Fibroblast of the conjunctiva (primary cell): Measurements from ENCODE around the gene DNASE1L1.
A peak's percentile ranks its signal among the peaks of the same experiment; 100 is the strongest.

Experiments used
- DNase-seq: peaks from one replicate; pipeline ENCODE4 v3.0.0-alpha.2; 2010; ENCODE audit warnings: low read depth

The DNASE1L1 gene

DNA sequence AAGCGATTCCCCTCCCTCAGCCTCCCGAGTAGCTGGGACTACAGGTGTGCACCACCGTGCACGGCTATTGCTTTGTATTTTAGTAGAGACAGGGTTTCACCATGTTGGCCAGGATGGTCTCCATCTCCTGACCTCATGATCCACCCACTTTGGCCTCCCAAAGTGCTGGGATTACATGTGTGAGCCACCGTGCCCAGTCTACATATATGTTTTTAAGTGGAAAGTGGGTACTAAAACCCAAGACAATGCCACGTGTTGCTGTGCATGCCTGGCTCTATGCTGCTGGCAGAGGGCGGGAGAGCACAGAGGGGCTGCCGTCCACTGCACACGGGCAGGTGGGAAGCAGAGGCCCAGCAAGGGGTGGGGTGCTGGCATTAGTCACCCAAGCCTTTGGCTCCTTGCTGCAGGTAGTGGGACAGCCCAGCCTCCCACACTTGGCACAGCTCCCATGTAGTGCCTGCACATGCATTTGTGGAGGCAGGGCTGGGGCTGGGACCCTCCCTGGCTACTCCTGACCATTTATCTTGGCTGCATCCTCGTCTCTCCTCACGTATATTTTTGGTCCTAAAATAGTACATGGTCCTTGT, 26.5 kb downstream of the DNASE1L1 start:
- no peak for DNase-seq

DNA sequence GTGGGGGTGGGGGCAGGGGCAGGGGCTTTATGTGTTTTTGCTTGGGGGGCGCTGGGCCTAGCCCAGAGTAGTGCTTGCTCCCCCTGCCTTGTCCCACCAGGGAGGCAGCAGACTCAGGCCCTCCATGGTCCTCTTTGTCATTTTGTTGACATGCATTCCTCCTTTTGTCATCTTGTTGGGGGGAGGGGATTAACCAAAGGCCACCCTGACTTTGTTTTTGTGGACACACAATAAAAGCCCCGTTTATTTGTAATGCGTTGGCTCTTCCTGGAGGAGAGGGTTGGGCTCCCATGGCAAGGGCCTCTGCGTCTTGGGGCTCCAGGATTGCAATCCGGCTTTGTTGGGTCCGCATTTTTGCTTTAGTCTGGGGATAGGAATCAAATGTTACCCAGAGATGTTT, 27.8 kb downstream of the DNASE1L1 start:
- DNase-seq, result no peak

DNA sequence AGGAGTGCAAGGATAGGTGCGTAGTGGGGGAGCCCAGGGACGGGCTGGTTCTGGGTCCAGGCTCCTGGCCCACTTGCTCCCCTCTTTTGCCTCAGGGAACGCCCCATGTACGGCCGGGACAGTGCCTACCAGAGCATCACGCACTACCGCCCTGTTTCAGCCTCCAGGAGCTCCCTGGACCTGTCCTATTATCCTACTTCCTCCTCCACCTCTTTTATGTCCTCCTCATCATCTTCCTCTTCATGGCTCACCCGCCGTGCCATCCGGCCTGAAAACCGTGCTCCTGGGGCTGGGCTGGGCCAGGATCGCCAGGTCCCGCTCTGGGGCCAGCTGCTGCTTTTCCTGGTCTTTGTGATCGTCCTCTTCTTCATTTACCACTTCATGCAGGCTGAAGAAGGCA, 28.3 kb downstream of the DNASE1L1 start:
- no peak for DNase-seq

DNA sequence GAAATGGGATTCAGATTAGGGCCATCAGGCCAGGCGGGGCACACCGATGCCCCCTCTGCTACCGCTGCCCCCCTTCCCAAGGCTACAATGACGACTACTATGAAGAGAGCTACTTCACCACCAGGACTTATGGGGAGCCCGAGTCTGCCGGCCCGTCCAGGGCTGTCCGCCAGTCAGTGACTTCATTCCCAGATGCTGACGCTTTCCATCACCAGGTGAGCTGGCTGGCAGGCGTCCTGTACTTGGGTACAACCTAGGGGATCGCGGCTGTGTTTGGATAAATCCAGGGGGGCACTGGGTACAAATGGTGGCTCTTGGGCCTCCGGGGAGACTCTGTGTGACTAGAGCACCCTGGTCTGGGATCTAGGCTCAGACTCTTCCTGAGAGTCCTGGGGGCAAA, 28.9 kb downstream of the DNASE1L1 start:
- DNase-seq, result no peak

DNA sequence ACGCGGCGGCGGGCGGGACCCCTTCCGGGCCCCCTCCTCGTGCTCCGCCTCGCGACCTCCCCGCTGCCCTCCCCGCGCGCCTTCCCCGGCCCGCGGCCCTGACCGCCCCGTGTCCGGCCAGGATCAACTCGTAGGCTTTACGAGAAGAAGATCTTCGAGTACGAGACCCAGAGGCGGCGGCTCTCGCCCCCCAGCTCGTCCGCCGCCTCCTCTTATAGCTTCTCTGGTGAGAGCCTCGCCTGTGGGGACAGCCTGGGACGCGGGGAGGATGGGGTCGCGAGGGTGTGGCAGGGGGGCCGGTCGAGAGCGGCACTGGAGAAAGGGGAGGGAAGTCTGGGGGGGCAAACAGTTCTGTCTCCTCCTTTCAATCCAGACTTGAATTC, 29.5 kb downstream of the DNASE1L1 start:
- DNase-seq, result no peak

DNA sequence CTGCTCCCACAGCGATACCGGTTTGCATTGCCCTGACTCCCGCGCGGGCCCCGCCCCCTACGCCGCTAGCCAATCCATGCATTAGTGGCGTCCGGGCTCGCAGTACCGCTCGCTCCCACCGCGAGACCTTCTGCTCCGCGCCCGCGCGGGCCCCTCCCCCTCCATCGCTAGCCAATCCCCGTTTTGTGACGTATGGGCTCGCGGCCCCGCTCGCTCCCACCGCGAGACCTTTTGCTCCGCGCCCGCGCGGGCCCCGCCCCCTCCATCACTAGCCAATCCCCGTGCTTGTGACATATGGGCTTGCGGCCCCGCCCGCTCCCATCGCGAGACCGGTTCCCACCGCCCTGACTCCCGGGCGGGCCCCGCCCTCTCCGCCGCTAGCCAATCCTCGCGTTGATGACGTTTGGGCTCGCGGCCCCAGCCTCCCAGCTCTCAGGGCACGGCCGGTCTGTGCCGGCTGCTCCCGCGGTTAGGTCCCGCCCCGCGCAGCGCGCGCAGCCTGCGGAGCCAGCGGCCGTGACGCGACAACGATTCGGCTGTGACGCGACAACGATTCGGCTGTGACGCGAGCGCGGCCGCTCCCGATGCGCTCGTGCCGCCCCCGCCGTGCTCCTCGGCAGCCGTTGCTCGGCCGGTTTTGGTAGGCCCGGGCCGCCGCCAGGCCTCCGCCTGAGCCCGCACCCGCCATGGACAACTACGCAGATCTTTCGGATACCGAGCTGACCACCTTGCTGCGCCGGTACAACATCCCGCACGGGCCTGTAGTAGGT, 30.1 kb downstream of the DNASE1L1 start, which contains the start of gene EMD:
Gene EMD (plus strand): TSS at position 497 of the 770 bp plus-strand sequence. CDS start 190 bp downstream, at position 687.
- peak; percentile 96 for DNase-seq

DNA sequence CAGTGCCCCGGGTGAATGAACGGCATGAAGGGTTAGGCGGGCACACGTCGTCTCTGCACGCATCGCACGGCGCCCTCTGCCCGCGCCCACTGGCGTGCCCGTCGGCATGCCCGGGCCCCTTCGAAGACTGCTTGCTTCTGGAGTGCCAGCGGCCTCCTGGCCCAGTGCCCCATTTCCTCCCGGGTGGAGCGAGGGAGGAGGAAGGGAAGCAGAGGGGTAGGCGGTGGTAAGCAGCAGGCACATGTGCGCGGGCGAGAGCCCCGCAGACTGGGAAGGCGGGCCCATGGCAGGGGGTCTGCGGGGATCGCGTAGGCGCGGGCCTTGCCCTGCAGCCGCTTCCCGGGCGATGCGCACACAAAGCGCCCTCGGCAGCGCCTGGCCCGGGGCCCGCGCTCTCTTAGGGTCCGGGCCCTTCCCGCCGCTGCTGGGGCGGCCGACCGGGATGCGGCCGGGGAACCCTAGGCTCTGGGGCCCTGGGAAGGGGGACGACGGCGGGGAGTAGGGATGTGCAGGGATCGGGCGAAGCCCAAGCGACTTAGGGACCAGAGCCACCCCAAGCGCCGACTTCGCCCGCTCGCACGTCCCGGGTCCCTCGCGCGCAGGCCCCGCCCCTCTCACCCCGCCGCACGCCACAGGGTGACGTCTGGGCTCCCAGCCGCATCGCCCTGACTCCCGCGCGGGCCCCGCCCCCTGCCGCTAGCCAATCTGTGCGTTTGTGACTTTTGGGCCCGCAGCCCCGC, 30.8 kb downstream of the DNASE1L1 start:
- DNase-seq, result no peak

DNA sequence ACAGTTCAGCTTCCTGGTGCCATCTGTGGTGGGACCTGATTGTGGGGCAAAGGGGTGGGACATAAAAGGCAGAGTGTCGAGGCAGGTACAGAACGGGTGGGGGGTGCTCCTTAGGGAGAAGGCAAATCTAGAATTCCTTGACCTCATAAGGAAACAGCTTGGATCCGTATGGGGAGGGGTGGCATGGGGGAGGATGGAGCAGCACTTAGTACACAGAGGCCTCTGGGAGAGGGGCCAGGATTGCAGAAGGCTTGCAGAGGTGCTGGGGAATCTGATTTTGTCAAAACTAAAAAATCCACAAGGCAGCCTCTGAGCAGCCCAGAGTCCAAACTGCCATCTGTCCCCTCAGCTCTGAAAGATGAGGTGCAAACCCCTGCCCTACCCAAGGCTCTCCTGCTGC, 32.3 kb downstream of the DNASE1L1 start:
- DNase-seq, result no peak

DNA sequence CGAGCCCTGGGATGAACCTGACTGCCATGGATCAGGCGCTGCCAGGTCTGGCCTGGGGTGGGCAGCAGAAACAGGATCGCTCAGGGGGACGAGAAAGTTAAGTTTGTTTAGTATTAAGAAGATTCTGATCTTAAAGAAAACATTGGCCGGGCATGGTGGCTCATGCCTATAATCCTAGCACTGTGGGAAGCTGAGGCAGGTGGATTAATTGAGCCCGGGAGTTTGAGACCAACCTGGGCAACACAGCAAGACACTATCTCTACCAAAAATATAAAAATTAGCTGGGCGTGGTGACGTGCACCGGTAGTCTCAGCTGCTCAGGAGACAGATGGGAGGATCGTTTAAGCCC, 33.9 kb downstream of the DNASE1L1 start:
- DNase-seq, result no peak

DNA sequence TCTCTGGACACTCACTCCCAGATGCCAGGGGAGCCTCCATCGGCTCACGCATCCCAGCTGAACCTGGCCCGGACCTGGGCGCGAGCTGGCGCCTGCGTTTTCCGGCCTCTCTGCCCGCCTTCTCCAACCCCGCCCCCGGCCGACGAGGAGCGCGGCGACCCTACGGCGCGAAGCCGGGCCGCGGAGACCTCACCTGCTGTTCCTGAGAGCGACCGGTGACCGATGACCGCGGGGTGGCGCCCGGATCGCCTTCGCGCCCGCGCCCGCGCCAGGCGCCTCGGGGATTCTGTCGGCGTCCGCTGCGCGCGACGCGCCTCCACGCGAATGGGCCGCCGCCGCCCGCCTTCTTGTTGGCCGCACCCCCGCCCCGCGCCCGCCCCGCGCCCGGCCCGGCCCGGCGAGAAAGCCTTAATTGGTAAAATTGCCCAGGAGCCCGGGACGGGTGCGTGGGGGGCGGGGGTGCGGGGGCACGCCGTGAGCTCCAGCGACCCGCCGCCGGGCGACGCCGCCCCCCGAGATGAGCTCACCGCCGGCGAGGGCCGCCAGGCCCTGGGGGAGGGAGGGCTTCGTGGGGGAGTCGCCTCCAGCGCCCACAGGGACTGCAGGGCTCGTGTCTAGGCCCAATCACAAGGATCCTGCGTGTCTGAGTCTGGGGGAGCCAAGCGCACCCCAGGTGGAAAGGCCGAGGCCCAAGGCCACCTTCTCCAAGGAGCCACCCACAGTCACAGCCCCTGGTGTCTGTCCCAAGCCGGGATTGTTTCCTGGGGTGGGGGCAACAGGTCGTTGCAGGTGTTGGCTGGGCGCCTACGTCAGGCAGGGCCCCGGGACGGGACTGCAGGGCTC, 34.5 kb downstream of the DNASE1L1 start, which contains the start of gene FLNA:
Gene FLNA (minus strand): TSS at position 322 of the 843 bp plus-strand sequence. CDS start 3,389 bp downstream, outside the sequence.
- DNase-seq, result no peak

DNA sequence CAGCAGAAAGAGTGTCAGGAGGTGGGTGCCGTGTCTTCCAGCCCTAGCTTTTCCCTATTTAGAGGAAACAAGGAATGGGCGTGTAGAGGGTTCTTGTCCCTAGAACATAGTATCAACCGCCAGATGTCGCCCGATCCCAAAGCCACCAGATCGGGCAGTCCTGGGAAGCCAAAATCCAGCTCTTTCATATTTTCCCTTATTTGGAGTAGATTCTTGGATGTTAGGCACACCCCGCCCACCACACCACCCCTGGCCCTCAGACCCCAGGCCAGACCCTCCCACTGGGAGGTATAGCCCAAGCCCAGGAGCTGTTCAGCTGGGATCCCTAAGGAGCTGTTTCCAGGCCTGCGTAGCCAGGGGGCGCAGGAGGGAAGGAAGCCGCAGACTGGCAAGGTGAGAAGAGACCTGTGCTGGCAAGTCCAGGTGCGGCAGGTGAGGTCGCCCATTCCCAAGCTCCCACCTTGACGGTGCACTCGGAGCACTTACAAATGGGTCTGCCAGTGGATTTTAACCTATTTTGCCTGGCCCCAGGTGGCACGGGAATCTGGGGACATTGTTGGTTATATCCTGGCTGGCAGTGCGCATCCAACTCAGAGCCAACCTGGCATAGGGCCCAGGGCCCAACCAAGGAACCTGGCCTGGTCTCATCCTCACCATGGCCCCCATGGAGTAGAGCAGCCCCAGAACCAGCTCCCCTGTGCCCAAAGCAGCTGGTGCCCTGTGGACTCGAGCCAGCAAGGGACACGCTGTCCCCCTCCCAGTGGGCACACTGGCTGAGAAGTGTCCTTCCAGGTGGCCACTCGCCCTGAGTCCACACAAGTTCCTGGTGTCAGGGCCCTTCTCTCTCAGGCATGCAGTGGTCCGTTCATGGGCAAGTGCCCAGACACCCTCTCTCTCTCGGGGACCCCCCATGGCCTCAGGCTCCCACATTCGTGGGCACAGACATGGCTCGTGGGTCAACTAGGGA, 35.4 kb downstream of the DNASE1L1 start:
- peak; percentile 65 for DNase-seq

DNA sequence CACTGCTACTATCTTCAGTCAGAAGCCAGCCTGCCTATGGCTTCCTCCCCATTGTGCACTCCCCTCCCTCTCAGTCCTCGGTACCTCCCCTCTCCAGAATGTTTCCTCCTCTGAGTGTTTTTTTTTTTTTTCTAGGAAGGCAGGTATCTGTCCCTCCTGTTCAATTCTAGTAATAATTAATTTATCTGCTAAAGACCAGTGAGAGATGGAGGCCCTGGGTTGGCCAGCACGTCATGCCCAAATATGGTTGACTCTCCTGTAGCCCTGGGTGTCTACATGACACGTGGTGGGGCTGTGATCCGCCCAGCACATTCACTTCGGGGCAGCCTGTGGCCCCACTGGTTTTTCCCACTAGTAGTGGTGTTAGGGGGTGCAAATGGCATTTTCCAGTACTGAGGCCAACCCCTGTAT, 36.4 kb downstream of the DNASE1L1 start:
- no peak for DNase-seq

DNA sequence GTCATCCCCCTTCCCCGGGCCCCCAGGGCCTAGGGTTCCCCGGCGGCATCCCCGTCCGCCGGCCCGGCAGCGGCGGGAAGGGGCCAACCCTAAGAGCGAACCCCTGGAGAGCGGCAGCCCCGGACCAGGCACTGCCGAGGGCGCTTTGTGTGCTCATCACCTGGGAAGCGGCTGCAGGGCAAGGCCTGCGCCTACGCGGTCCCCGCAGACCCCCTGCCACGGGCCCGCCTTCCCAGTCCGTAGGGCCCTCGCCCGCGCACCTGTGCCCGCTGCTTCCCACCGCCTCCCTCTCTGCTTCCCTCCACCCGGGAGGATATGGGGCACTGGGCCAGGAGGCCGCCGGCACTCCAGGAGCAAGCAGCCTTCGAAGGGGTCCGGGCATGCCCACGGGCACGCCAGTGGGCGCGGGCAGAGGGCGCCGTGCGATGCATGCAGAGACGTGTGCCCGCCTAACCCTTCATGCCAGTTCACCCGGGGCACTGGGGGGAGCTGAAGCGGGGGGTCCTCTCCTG, 37.2 kb downstream of the DNASE1L1 start:
- DNase-seq, result no peak

DNA sequence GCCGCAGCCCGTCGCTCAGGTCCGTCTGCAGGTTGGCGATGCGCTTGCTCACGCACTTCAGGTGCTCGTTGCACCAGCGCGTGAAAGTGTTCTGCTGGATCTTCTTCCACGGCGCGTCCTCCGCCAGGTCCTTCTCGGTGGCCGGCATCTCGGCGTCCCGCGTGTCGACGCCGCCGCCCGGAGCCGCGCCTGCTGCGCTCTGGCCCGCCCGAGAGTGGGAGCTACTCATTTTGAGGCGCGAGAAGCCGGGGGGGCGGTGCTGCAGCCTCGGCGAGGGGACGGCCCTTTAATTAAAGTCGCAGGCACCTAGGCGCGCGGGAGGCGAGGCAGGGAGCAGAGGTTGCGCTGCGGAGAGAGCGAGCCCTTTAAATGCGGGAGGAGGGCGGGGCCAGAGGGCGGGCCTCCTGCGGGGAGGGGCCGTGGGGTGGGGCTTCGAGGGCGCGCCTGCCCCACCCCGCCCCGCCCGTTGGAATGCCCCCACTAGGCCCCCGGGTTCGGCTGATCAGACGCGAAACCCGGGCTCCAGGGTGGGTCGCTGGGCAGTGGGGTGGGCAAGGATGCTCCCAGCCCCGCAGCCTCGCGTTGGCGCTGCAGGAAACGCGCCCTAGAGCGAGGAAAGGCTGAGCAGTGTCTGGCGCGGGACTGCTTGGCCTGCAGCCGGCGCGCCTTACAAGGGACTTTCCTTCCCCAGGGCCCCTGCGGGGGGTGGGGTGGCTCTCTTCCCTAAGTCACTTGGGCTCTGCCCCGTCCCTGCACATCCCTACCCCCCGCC, 37.9 kb downstream of the DNASE1L1 start:
- DNase-seq, result peak; percentile 87

DNA sequence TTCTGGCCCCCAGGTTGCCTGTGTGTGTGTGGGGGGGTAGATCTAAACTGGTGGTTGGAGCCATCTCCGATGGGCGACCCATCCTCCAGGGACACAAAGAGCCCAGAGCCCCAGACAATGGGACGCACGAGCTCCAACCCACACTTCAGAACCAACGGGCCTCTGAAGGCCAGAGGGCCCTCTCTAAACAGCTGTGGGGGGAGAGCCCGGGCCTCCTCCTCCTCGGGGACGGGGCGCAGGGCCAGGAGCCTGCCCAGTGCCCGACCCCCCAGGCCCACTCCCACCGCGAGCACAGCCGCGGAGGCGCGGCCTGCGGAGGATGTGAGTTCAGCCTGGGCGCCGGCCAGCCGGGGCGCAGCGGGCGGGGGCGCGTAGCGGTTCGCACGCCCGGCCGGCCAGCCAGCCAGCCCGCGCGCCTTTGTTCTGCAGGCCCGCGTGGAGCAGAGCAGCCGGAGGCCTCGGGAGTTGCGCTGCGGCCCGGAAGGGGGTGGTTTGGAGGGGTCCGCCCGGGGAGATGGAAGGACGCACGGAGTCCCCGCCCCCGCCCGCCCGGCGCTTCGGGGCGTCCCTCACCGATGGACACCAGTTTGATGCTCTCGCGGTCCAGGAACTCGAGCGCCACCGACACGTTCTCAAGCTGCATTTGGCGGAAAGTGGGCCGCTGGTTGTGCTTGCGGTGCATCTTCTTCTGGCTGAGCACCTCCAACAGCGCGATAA, 38.6 kb downstream of the DNASE1L1 start:
- no peak for DNase-seq

DNA sequence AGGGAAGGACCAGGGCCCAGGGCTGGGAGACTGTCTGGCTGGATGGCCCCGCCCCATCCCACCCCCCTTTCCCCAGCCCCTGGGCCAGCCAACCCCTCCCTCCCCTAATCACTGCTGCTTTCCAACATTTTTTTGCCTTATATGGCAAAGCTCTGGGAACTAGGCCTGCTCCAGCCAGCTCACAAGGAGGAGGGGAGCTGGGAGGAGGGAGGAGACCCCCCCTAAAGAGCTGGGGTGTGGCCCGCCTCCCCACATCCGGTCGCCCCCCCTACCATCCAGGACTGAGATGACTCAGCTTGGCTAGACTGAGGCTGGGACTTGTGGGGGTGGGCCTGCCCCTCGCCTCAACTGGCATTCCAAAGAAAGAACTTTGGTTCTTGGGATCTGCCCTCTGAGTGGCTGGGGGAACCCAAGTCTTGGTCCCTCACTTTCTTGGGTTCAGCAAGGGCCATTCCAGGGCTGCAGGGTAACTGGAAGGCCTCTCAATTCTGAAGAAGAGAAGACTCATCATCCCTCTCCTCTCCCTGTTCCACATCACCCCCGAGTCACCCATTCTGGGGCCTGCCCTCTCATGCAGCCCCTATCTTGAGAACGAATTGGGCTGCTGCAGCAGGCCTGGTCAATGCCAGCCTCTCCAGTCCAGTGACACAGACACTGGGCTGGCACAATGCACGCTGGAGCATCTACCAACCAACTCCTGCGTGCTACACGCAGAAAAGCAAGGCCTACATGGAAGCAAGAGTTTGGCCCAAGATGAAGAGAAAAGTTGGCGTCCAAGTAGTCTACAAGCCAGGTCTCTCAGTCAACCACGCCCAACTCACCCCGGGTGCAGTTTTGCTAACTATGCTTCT, 39.4 kb downstream of the DNASE1L1 start:
- peak; percentile 96 for DNase-seq

DNA sequence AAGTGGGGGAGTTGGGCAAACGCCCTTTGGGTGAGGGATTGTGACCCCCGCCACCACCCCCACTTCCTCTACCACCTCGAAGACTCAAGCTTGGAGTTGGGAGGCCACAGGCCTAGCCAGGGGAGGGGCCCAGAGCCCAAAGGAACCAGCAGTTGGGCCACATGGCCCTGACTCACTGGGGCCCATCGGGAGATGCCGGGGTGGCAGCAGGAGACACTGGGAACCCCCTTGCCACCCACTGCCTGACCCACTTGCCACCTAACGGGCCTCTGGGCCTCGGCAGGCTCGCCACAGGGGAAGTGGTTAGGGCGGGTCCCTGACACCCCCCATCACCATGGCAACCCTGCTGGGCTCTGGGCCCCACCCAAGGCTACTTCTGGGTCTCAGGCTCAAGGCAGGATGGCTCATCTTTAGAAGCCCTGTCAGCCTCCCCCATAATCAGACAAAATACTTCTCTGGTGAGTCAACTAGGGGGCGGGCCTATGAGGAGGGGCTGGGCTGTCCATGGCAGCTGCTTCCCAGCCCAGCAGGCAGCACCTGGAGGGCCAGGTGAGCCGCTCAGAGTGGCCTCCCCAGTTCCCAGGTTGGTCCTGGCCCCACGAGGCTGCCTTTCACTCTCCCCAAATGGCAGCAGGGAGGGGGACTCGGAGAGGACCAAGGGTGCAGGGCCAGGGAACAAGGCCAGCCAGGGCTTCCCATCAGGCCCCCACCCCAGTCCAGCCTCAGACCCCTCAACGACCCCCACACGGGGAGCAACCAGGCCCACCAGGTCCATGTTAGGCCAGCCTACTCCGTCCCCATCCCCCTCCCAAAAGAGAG, 40.2 kb downstream of the DNASE1L1 start:
- peak; percentile 93 for DNase-seq
